Measurements from ENCODE around the gene RNF150. TPM values are rescaled to one million over a fixed set of nuclear protein-coding genes. Genes with fewer than 3 reads are reported as not detected.

The RNF150 gene
- total RNA-seq, 1 experiment from 2014 or later, result 4.4 TPM

DNA sequence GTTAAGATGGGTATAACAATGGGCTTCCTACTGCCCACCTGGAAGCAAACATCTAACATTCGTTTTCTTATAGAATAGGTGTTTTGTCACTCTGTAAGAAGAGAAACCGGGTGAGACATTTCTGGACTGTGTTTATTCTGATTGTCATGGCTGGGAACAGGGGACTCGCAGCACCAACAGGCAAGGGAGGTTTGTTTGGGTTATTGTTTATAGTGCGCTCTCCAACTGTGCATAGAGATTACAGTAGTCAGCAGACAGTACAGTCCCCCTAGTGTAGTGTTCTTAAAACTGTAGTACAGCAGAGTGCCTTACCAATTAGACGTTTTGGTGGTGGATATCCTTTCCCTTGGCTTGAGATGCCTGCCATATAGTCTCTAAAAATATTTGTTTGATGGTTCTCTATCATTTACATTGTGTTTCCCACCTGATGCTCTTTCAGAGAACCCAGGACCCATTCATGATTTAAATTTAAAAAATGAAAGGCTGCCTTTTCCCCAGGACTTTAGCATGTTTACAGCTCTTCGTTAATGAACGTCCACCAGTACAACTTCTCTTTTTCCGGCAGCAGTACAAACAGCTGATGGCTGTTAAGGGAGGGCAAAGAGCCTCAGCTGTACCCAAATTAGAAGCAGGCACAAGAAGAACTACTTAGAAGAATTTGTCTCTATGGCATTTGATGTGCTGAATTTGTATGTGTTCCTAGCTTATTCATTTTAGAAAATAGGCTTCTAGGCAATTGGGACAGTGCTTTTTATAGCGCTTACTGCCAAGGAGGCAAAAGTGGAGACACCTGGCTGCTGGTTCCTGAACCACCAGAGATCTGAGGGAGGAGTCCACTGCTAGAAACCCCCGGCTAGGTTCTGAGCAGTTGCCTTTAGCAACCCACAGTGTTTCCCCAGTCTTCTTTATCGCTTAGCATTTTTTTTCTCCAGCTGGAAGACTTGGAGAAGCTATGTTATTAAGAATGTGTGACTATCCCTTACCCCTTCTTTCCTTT, 1.0 kb upstream of the RNF150 start:
- Histone ChIP-seq H3K9ac (ENCODE audit: extremely low read depth, insufficient read length, low read length) (no peak overlapping the region), H3K14ac (ENCODE audit: insufficient read depth, low read length) (no peak overlapping the region), H3T11ph (ENCODE audit: low read length) (no peak overlapping the region), H2BK120ac (ENCODE audit: low read depth, low read length, poor library complexity, severe bottlenecking) (no peak overlapping the region), H2BK20ac (ENCODE audit: low read depth, low read length, poor library complexity, severe bottlenecking) (no peak overlapping the region), H2BK15ac (ENCODE audit: low read depth, low read length) (no peak overlapping the region), H3K79me2 (ENCODE audit: insufficient read depth, low read length) (no peaks in the 10 kb centered on the region), H3K27ac (ENCODE audit: insufficient read length, low read depth, low read length) (no peak overlapping the region), H3K4me2 (ENCODE audit: insufficient read depth, insufficient read length, low read length) (peak overlapping the region; percentile 80), H2BK12ac (ENCODE audit: insufficient read length, low read depth, low read length) (no peak overlapping the region), H3K23ac (ENCODE audit: insufficient read length, low read depth, low read length) (no peak overlapping the region), H2AK5ac (ENCODE audit: insufficient read length, low read length) (no peak overlapping the region), H4K20me1 (ENCODE audit: control insufficient read depth, insufficient read depth, insufficient read length) (no peaks in the 10 kb centered on the region), H2AFZ (ENCODE audit: low read length) (no peak overlapping the region), H4K8ac (replicated peaks; ENCODE audit: insufficient read length, low read depth, low read length) (no peak overlapping the region), H3K79me1 (ENCODE audit: insufficient read depth, low read depth, low read length, poor library complexity, severe bottlenecking) (no peaks in the 10 kb centered on the region), H3K27me3 (ENCODE audit: insufficient read depth, low read length) (no peaks in the 10 kb centered on the region; the same call in 1 of the 2 replicates), H4K5ac (ENCODE audit: insufficient read length, low read depth, low read length) (no peak overlapping the region), H3K18ac (ENCODE audit: insufficient read length, low read depth, low read length) (no peak overlapping the region), H3K56ac (ENCODE audit: insufficient read length, low read depth, low read length) (no peak overlapping the region), H2BK5ac (ENCODE audit: insufficient read length, low read length) (no peak overlapping the region), H3K9me3 (ENCODE audit: control insufficient read depth, low read depth, low read length) (no peaks in the 10 kb centered on the region), H3K23me2 (ENCODE audit: insufficient read length, low read depth, low read length, poor library complexity, severe bottlenecking) (peaks cover 4% of the 10 kb centered on the region), H3K4ac (ENCODE audit: low read depth, low read length) (no peak overlapping the region), H3K4me1 (ENCODE audit: insufficient read depth, low read length) (no peaks in the 10 kb centered on the region), H4K91ac (ENCODE audit: insufficient read length, low read depth, low read length) (no peak overlapping the region)
- Mint-ChIP-seq H3K36me3 (ENCODE audit: insufficient read depth in 1 of 3, low read depth in 3 of 3) (peaks cover 0 to 2% (median 0%) of the 10 kb centered on the region in 3 experiments; a peak in 1 of 7 replicates), H3K27me3 (ENCODE audit: low read depth) (peaks cover 53% of the 10 kb centered on the region), H3K9me3 (peaks cover 0 to 2% of the 10 kb centered on the region in 2 experiments; a peak in 2 of 5 replicates), H3K4me3 (peak overlapping the region; percentile 88 to 98; a peak in 4 of 5 replicates), H3K4me1 (peaks cover 25% of the 10 kb centered on the region in 2 experiments), H3K27ac (no peak overlapping the region)
- no CpG with 5 or more reads among the region's 11 CpGs for WGBS (ENCODE audit: extremely low coverage, insufficient read length, low lambda C conversion rate)
- DNase-seq, result no peak
- TF ChIP-seq CTCF (conservative IDR thresholded peaks at IDR 0.05), result no peak
